A673 (cell line): Measurements from ENCODE around the gene ELAVL1. TPM values are rescaled to one million over a fixed set of nuclear protein-coding genes. Genes with fewer than 3 reads are reported as not detected.

Source experiments
- BruUV-seq: library from RNA; stranded (reverse); fragments of 400-500 nt; replicated peaks from 2 replicates; lab custom pipeline; 2021; lab: Mats Ljungman, UMichigan
- CTCF ChIA-PET: fragments of 300-600 bp; sonication (Branson Sonifier 250); formaldehyde crosslinking; loops from one replicate; lab custom pipeline; 2022; ENCODE audit warnings: antibody characterized with exemption; lab: Charles Lee
- POLR2A ChIA-PET: fragments of 300-600 bp; sonication (Branson Sonifier 250); formaldehyde crosslinking; loops from one replicate; lab custom pipeline; 2022; ENCODE audit warnings: antibody characterized with exemption; ENCODE audit not compliant: low non-redundant PET; lab: Charles Lee
- DNase-seq: peaks from one replicate; pipeline ENCODE4 v3.0.0-alpha.2; 2015; ENCODE audit warnings: low spot score
- H3K27ac ChIP-seq: fragments of 200-600 bp; sonication (generic); 2 replicates; pipeline ENCODE4 v1.5.1; 2016; ENCODE audit warnings: mixed run types, low read depth, mild to moderate bottlenecking, mixed read lengths, antibody characterized with exemption, low read length; ENCODE audit not compliant: poor library complexity, severe bottlenecking
- H3K27me3 ChIP-seq: fragments of 200-600 bp; sonication (generic); replicated peaks from 2 replicates; pipeline ENCODE4 v1.6.1; 2017; ENCODE audit warnings: mixed run types, low read depth, mild to moderate bottlenecking, mixed read lengths, antibody characterized with exemption, low read length; ENCODE audit not compliant: insufficient read depth, poor library complexity
- H3K36me3 ChIP-seq: fragments of 200-600 bp; sonication (generic); 2 replicates; pipeline ENCODE4 v1.6.1; 2016; ENCODE audit warnings: mixed run types, mild to moderate bottlenecking, mixed read lengths, antibody characterized with exemption, low read length; ENCODE audit not compliant: insufficient read depth, poor library complexity, severe bottlenecking
- H3K4me1 ChIP-seq: fragments of 200-600 bp; sonication (generic); 2 replicates; pipeline ENCODE4 v1.6.1; 2017; ENCODE audit warnings: mixed run types, mild to moderate bottlenecking, mixed read lengths, antibody characterized with exemption, low read length; ENCODE audit not compliant: insufficient read depth, poor library complexity, severe bottlenecking
- H3K4me3 ChIP-seq: fragments of 200-600 bp; sonication (generic); 2 replicates; pipeline ENCODE4 v1.5.1; 2016; ENCODE audit warnings: low read depth, mixed run types, mild to moderate bottlenecking, mixed read lengths, low read length; ENCODE audit not compliant: poor library complexity, severe bottlenecking
- H3K9me3 ChIP-seq: fragments of 200-600 bp; sonication (generic); 2 replicates; pipeline ENCODE4 v1.6.1; 2016; ENCODE audit warnings: mixed run types, low read depth, mild to moderate bottlenecking, mixed read lengths, antibody characterized with exemption, low read length; ENCODE audit not compliant: poor library complexity, severe bottlenecking
- EZH2 ChIP-seq: fragments of 200-600 bp; sonication (generic); IDR thresholded peaks from 2 replicates; pipeline ENCODE4 v1.6.1; 2017; ENCODE audit warnings: borderline replicate concordance, low read depth, mild to moderate bottlenecking, mixed read lengths, antibody characterized with exemption, low read length; ENCODE audit not compliant: poor library complexity, severe bottlenecking
- intact Hi-C: fragments of 100-400 bp; cut with micrococcal nuclease; formaldehyde crosslinking; loops from one replicate; pipeline ENCODE4 v1.10.0; 2022; ENCODE audit not compliant: unreplicated experiment
- total RNA-seq: library from RNA; stranded (reverse); gene quantifications from 2 replicates; pipeline ENCODE4 v1.2.3, GENCODE V29; 2021
- TF ChIP-seq, protein P1 (sequence below): fragments of 300-800, 200-600 bp; sonication (generic); conservative IDR thresholded peaks from 2 replicates; pipeline ENCODE4 v1.5.1; 2017; ENCODE audit warnings: low read depth, mild to moderate bottlenecking, antibody characterized with exemption, low read length, moderate library complexity, mixed read lengths

Gene ELAVL1
- total RNA-seq, 1 experiment from 2014 or later, result 171 TPM

- H3K9me3 ChIP-seq, result no peaks in the 10 kb centered on the region
- ChIA-PET POLR2A (no interaction called here), CTCF (no interaction called here)
- no peaks in the 10 kb centered on the region for H3K36me3 ChIP-seq
- H3K4me1 ChIP-seq, result no peaks in the 10 kb centered on the region
- no peak for DNase-seq
- no peak overlapping the region for H3K4me3 ChIP-seq
- H3K27me3 ChIP-seq, result no peaks in the 10 kb centered on the region
- intact Hi-C loops, result no loop called here
- no peak for TF ChIP-seq EZH2
- TF ChIP-seq, protein P1, sequence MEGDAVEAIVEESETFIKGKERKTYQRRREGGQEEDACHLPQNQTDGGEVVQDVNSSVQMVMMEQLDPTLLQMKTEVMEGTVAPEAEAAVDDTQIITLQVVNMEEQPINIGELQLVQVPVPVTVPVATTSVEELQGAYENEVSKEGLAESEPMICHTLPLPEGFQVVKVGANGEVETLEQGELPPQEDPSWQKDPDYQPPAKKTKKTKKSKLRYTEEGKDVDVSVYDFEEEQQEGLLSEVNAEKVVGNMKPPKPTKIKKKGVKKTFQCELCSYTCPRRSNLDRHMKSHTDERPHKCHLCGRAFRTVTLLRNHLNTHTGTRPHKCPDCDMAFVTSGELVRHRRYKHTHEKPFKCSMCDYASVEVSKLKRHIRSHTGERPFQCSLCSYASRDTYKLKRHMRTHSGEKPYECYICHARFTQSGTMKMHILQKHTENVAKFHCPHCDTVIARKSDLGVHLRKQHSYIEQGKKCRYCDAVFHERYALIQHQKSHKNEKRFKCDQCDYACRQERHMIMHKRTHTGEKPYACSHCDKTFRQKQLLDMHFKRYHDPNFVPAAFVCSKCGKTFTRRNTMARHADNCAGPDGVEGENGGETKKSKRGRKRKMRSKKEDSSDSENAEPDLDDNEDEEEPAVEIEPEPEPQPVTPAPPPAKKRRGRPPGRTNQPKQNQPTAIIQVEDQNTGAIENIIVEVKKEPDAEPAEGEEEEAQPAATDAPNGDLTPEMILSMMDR, result no peak
- BruUV-seq, result no TSS peak
- H3K27ac ChIP-seq, result no peak overlapping the region
Observed at GRCh38 chr19:8022275-8022674, 16.8 kb upstream of the ELAVL1 start.

DNA sequence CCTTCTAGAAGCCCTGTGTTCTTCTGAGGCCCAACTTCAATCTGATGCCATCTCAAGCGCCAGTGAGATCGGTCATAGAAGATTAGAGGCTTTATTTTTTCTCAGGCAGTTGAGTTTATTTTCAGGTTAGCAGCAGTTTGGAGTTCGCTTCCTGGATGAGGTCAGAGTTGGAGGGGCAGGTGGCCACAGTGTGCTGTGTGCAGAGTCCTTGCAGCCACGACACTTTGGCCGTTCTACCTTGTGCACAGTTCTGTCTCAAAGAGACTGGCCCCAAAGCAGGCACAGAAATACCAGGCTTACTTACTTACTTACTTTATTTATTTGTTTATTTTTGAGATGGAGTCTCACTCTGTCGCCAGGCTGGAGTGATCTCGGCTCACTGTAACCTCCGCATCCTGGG is 15.9 kb upstream of the ELAVL1 start:
- no peak overlapping the region for H3K27ac ChIP-seq
- CTCF ChIA-PET, result no interaction called here
- no peaks in the 10 kb centered on the region for H3K27me3 ChIP-seq
- DNase-seq, result no peak
- H3K4me3 ChIP-seq, result no peak overlapping the region
- no peaks in the 10 kb centered on the region for H3K36me3 ChIP-seq
- intact Hi-C loops, result no loop called here
- BruUV-seq, result no TSS peak
- POLR2A ChIA-PET, result no interaction called here
- H3K4me1 ChIP-seq, result no peaks in the 10 kb centered on the region
- TF ChIP-seq, protein P1, result no peak
- no peak for TF ChIP-seq EZH2
- no peaks in the 10 kb centered on the region for H3K9me3 ChIP-seq

DNA sequence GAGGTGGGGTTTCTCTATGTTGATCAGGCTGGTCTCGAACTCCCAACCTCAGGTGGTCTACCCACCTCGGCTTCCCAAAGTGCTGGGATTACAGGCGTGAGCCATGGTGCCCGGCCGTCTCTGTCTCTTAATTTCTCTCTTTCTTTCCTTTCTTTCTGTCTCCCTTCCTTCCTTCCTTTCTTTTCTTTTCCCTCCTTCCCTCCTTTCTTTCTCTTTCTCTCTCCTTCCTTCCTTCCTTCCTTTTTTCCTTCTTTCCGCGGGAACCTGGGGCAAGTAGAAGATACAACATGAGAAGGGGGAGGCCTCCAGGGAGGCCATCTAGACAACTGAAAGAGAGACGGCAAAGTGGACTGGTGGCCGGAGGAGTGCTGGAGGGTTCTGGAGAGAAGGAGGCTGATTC is 15.2 kb upstream of the ELAVL1 start:
- DNase-seq, result no peak
- no peak overlapping the region for H3K27ac ChIP-seq
- H3K27me3 ChIP-seq, result no peaks in the 10 kb centered on the region
- no peaks in the 10 kb centered on the region for H3K36me3 ChIP-seq
- ChIA-PET CTCF (no interaction called here), POLR2A (no interaction called here)
- BruUV-seq, result no TSS peak
- H3K4me1 ChIP-seq, result no peaks in the 10 kb centered on the region
- H3K9me3 ChIP-seq, result no peaks in the 10 kb centered on the region
- intact Hi-C loops, result no loop called here
- TF ChIP-seq, protein P1, result no peak
- TF ChIP-seq EZH2, result no peak
- no peak overlapping the region for H3K4me3 ChIP-seq
